Measurements from ENCODE around the gene RIC8A. TPM values are rescaled to one million over a fixed set of nuclear protein-coding genes. Genes with fewer than 3 reads are reported as not detected.

RIC8A gene
- total and polyA plus RNA-seq, 9 of the 15 experiments (the other 6 are each of a cell fraction or from before 2014, with no cell fraction given): 10.7 to 108 (median 72.1) TPM

- TF ChIP-seq, protein P1, sequence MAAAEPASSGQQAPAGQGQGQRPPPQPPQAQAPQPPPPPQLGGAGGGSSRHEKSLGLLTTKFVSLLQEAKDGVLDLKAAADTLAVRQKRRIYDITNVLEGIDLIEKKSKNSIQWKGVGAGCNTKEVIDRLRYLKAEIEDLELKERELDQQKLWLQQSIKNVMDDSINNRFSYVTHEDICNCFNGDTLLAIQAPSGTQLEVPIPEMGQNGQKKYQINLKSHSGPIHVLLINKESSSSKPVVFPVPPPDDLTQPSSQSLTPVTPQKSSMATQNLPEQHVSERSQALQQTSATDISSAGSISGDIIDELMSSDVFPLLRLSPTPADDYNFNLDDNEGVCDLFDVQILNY (CRISPR knock-in tag; IDR thresholded peaks at IDR 0.05): no peak
- no peak for TF ChIP-seq TAF15 (IDR thresholded peaks at IDR 0.05; ENCODE audit: low read depth, low read length)
- no peak for TF ChIP-seq MEIS2 (IDR thresholded peaks at IDR 0.05; ENCODE audit: partially characterized antibody)
- no peak for TF ChIP-seq CCAR2 (IDR thresholded peaks at IDR 0.05; ENCODE audit: low read depth, low read length)
- no peak for TF ChIP-seq ZNF311 (CRISPR knock-in tag; IDR thresholded peaks at IDR 0.05)
- TF ChIP-seq TEAD2 (tag; IDR thresholded peaks at IDR 0.05): no peak
- TF ChIP-seq KAT7 (CRISPR knock-in tag; IDR thresholded peaks at IDR 0.05; ENCODE audit: borderline replicate concordance): peak; percentile 84; the same call in 1 of the 2 replicates
- no peak for TF ChIP-seq NBN (IDR thresholded peaks at IDR 0.05; ENCODE audit: low read depth)
- TF ChIP-seq, protein P2, sequence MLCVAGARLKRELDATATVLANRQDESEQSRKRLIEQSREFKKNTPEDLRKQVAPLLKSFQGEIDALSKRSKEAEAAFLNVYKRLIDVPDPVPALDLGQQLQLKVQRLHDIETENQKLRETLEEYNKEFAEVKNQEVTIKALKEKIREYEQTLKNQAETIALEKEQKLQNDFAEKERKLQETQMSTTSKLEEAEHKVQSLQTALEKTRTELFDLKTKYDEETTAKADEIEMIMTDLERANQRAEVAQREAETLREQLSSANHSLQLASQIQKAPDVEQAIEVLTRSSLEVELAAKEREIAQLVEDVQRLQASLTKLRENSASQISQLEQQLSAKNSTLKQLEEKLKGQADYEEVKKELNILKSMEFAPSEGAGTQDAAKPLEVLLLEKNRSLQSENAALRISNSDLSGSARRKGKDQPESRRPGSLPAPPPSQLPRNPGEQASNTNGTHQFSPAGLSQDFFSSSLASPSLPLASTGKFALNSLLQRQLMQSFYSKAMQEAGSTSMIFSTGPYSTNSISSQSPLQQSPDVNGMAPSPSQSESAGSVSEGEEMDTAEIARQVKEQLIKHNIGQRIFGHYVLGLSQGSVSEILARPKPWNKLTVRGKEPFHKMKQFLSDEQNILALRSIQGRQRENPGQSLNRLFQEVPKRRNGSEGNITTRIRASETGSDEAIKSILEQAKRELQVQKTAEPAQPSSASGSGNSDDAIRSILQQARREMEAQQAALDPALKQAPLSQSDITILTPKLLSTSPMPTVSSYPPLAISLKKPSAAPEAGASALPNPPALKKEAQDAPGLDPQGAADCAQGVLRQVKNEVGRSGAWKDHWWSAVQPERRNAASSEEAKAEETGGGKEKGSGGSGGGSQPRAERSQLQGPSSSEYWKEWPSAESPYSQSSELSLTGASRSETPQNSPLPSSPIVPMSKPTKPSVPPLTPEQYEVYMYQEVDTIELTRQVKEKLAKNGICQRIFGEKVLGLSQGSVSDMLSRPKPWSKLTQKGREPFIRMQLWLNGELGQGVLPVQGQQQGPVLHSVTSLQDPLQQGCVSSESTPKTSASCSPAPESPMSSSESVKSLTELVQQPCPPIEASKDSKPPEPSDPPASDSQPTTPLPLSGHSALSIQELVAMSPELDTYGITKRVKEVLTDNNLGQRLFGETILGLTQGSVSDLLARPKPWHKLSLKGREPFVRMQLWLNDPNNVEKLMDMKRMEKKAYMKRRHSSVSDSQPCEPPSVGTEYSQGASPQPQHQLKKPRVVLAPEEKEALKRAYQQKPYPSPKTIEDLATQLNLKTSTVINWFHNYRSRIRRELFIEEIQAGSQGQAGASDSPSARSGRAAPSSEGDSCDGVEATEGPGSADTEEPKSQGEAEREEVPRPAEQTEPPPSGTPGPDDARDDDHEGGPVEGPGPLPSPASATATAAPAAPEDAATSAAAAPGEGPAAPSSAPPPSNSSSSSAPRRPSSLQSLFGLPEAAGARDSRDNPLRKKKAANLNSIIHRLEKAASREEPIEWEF (CRISPR knock-in tag; IDR thresholded peaks at IDR 0.05): no peak
- no peak for TF ChIP-seq ZNF561 (CRISPR knock-in tag; conservative IDR thresholded peaks at IDR 0.05)
- no peak for TF ChIP-seq CTCFL (IDR thresholded peaks at IDR 0.05; ENCODE audit: borderline replicate concordance, insufficient read depth, low read depth, low read length, poor library complexity, severe bottlenecking)
- TF ChIP-seq, protein P3, sequence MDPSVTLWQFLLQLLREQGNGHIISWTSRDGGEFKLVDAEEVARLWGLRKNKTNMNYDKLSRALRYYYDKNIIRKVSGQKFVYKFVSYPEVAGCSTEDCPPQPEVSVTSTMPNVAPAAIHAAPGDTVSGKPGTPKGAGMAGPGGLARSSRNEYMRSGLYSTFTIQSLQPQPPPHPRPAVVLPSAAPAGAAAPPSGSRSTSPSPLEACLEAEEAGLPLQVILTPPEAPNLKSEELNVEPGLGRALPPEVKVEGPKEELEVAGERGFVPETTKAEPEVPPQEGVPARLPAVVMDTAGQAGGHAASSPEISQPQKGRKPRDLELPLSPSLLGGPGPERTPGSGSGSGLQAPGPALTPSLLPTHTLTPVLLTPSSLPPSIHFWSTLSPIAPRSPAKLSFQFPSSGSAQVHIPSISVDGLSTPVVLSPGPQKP (CRISPR knock-in tag; IDR thresholded peaks at IDR 0.05): no peak
- TF ChIP-seq, protein P4, sequence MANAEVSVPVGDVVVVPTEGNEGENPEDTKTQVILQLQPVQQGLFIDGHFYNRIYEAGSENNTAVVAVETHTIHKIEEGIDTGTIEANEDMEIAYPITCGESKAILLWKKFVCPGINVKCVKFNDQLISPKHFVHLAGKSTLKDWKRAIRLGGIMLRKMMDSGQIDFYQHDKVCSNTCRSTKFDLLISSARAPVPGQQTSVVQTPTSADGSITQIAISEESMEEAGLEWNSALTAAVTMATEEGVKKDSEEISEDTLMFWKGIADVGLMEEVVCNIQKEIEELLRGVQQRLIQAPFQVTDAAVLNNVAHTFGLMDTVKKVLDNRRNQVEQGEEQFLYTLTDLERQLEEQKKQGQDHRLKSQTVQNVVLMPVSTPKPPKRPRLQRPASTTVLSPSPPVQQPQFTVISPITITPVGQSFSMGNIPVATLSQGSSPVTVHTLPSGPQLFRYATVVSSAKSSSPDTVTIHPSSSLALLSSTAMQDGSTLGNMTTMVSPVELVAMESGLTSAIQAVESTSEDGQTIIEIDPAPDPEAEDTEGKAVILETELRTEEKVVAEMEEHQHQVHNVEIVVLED (CRISPR knock-in tag; IDR thresholded peaks at IDR 0.05): peak; percentile 30; the same call in 1 of the 2 replicates
- TF ChIP-seq OTX1 (CRISPR knock-in tag; IDR thresholded peaks at IDR 0.05): no peak
- TF ChIP-seq PML (IDR thresholded peaks at IDR 0.05; ENCODE audit: low read length): peak; percentile 61; the same call in 1 of the 2 replicates
Measured at GRCh38 chr11:236774-237767, 29.6 kb downstream of the RIC8A start, which contains the start of gene PSMD13 (continued).
